Breast epithelium (tissue), 3 donors: ENCODE measurements around the gene FGF2.

Experiments
- CTCF ChIP-seq, 3 donors: fragments of 450-650 bp; IDR thresholded peaks; one replicate each; pipeline ENCODE4 v1.5.1; 2016 to 2017; ENCODE audit warnings: antibody characterized with exemption in 3 of 3, mild to moderate bottlenecking in 3 of 3, moderate library complexity in 3 of 3
- POLR2A ChIP-seq: fragments of 450-650 bp; IDR thresholded peaks from one replicate; pipeline ENCODE4 v1.6.1; 2016; ENCODE audit warnings: antibody characterized with exemption, mild to moderate bottlenecking, moderate library complexity
- POLR2AphosphoS5 ChIP-seq, 3 donors: sonication (generic); formaldehyde crosslinking; IDR thresholded peaks; one replicate each; pipeline ENCODE4 v1.6.1; 2017; ENCODE audit warnings: antibody characterized with exemption in 3 of 3

- no peak for TF ChIP-seq CTCF (IDR thresholded peaks at IDR 0.05)
- TF ChIP-seq POLR2AphosphoS5 (IDR thresholded peaks at IDR 0.05): peak in 1 of 3 donors; percentile 29
- no peak for TF ChIP-seq POLR2A
Observed at GRCh38 chr4:122826553-122827257, at the start of gene FGF2.
